ENCODE data around the gene PRDM11. TPM values are rescaled to one million over a fixed set of nuclear protein-coding genes. Genes with fewer than 3 reads are reported as not detected.
"Not testable (repeated sequence)": the region's sequence is repeated elsewhere in the genome, so short reads cannot be mapped to it uniquely, and the experiment has no call there.

Gene PRDM11
- total and polyA plus RNA-seq, 4 donors: 0.64 to 6.9 (median 2.8) TPM

DNA sequence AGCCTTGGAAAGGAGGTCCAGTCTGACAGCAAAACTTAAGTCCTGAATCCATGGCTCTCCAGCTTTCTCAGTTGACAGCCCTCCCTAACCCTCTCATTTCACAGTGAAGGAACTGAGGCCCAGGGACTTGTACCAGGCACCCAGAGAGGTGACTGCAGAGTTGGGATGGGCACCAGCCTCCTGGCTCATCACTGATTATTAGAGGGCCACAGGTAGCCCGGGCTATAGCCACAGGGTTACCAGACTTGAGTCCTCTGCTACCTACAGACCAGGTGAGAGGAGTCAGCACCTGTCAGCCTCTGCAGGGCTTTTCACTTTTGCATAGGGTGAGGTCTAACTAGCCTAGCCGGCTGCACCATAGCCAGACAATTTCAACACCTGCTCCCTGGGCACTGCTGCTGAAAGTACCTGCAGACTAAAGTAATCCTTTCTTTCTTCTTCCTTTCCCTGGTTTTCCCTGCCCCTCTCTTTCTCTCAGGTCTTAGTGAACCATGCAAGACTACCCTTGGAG is 102.1 kb downstream of the PRDM11 start:
- peaks cover 0 to 3% (median 1%) of the 10 kb centered on the region in 4 donors for H3K27me3 ChIP-seq (ENCODE audit: control insufficient read depth in 4 of 4, insufficient read depth in 4 of 4, low read length in 3 of 4)
- 85% methylated on average over 2 of the region's 2 CpGs for WGBS
- TF ChIP-seq NR2F2 (IDR thresholded peaks at IDR 0.05) (no peak), TAF1 (conservative IDR thresholded peaks at IDR 0.05) (no peak), YY1 (IDR thresholded peaks at IDR 0.05) (no peak), GABPA (IDR thresholded peaks at IDR 0.05 in 1 of 2, conservative IDR thresholded peaks at IDR 0.05 in 1 of 2) (no peak), RXRA (IDR thresholded peaks at IDR 0.05) (no peak), JUND (IDR thresholded peaks at IDR 0.05) (no peak), FOXA1 (IDR thresholded peaks at IDR 0.05) (no peak), SP1 (IDR thresholded peaks at IDR 0.05) (no peak), EGR1 (IDR thresholded peaks at IDR 0.05; ENCODE audit: low read depth in 2 of 2) (no peak), FOXA2 (IDR thresholded peaks at IDR 0.05) (no peak), RAD21 (IDR thresholded peaks at IDR 0.05) (no peak)
- TF ChIP-seq, protein P1, sequence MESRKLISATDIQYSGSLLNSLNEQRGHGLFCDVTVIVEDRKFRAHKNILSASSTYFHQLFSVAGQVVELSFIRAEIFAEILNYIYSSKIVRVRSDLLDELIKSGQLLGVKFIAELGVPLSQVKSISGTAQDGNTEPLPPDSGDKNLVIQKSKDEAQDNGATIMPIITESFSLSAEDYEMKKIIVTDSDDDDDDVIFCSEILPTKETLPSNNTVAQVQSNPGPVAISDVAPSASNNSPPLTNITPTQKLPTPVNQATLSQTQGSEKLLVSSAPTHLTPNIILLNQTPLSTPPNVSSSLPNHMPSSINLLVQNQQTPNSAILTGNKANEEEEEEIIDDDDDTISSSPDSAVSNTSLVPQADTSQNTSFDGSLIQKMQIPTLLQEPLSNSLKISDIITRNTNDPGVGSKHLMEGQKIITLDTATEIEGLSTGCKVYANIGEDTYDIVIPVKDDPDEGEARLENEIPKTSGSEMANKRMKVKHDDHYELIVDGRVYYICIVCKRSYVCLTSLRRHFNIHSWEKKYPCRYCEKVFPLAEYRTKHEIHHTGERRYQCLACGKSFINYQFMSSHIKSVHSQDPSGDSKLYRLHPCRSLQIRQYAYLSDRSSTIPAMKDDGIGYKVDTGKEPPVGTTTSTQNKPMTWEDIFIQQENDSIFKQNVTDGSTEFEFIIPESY (IDR thresholded peaks at IDR 0.05): no peak

DNA sequence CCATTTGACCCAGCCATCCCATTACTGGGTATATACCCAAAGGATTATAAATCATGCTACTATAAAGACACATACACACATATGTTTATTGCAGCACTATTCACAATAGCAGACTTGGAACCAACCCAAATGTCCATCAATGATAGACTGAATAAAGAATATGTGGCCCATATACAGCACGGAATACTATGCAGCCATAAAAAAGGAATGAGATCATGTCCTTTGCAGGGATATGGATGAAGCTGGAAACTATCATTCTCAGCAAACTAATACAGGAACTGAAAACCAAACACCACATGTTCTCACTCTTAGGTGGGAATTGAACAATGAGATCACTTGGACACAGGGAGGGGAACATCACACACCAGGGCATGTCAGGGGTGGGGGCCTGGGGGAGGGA is 102.9 kb downstream of the PRDM11 start:
- not testable (repeated sequence) for H3K9ac ChIP-seq (ENCODE audit: low read depth in 1 of 2, low read length in 2 of 2); H3K9me3 ChIP-seq (ENCODE audit: control insufficient read depth in 4 of 4, low read length in 3 of 4); DNase-seq (ENCODE audit: low spot score)

More for the DNA sequence above, 102.1 kb downstream of the PRDM11 start:
- H3K9me3 ChIP-seq (ENCODE audit: control insufficient read depth in 4 of 4, low read length in 3 of 4): no peaks in the 10 kb centered on the region
- H3K4me3 ChIP-seq (ENCODE audit: low read depth in 1 of 3, low read length in 3 of 3): no peak overlapping the region
- no peaks in the 10 kb centered on the region for H3K4me1 ChIP-seq (ENCODE audit: control insufficient read depth in 4 of 4, insufficient read depth in 4 of 4, low read length in 3 of 4)
- no peaks in the 10 kb centered on the region for H3K36me3 ChIP-seq (ENCODE audit: control insufficient read depth in 4 of 4, insufficient read depth in 3 of 4, low read depth in 1 of 4, low read length in 3 of 4)
- H3K27ac ChIP-seq (ENCODE audit: low read depth in 1 of 2, low read length in 2 of 2): no peak overlapping the region
- H3K9ac ChIP-seq (ENCODE audit: low read depth in 1 of 2, low read length in 2 of 2): no peak overlapping the region
- DNase-seq (ENCODE audit: low spot score): no peak

DNA sequence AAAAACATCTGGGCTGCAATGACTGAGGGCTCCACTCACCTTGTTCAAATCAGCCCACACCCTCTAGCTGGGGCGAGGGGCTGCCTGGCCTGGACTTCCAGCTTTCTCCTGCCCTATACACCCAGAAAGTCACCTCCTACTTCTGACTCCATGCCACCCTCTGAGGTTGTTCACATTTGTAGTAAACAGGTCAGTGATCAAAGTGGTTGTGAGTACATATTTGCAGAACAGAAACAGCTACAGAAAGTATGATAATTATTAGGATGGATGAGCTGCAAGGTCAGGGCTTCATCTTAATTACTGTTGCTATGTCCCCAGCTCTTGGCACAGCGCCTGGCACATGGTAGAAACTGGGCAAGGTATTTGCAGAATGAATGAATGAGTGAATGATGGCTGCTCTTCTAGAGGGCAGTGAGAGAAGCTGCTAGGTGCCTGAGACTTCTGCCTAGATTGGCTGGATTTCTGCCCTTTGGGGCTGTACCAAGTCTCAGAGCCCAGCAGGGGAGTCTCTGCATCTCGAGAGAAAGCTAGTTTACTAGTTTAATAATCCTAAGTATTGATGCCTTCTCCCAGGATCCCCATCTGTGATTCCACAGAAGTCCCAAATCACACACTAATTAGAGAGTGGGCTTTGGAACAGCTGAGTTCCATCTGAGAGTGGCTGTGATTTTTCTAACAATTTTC is 103.7 kb downstream of the PRDM11 start:
- no peaks in the 10 kb centered on the region for H3K36me3 ChIP-seq (ENCODE audit: control insufficient read depth in 4 of 4, insufficient read depth in 3 of 4, low read depth in 1 of 4, low read length in 3 of 4)
- H3K4me3 ChIP-seq (ENCODE audit: low read depth in 1 of 3, low read length in 3 of 3): no peak overlapping the region
- peaks cover 0 to 3% (median 1%) of the 10 kb centered on the region in 4 donors for H3K27me3 ChIP-seq (ENCODE audit: control insufficient read depth in 4 of 4, insufficient read depth in 4 of 4, low read length in 3 of 4)
- no peak for DNase-seq (ENCODE audit: low spot score)
- no peak overlapping the region for H3K9ac ChIP-seq (ENCODE audit: low read depth in 1 of 2, low read length in 2 of 2)
- no peaks in the 10 kb centered on the region for H3K4me1 ChIP-seq (ENCODE audit: control insufficient read depth in 4 of 4, insufficient read depth in 4 of 4, low read length in 3 of 4)
- TF ChIP-seq FOXA1 (IDR thresholded peaks at IDR 0.05): no peak
- WGBS: 61% methylated on average over 3 of the region's 3 CpGs
- no peaks in the 10 kb centered on the region for H3K9me3 ChIP-seq (ENCODE audit: control insufficient read depth in 4 of 4, low read length in 3 of 4)
- H3K27ac ChIP-seq (ENCODE audit: low read depth in 1 of 2, low read length in 2 of 2): no peak overlapping the region

More for the DNA sequence above, 102.9 kb downstream of the PRDM11 start:
- not testable (repeated sequence) for H3K27ac ChIP-seq (ENCODE audit: low read depth in 1 of 2, low read length in 2 of 2); H3K4me3 ChIP-seq (ENCODE audit: low read depth in 1 of 3, low read length in 3 of 3); H3K36me3 ChIP-seq (ENCODE audit: control insufficient read depth in 4 of 4, insufficient read depth in 3 of 4, low read depth in 1 of 4, low read length in 3 of 4); H3K27me3 ChIP-seq (ENCODE audit: control insufficient read depth in 4 of 4, insufficient read depth in 4 of 4, low read length in 3 of 4); H3K4me1 ChIP-seq (ENCODE audit: control insufficient read depth in 4 of 4, insufficient read depth in 4 of 4, low read length in 3 of 4)
- 91% methylated on average over 1 of the region's 1 CpG for WGBS

All from liver (tissue), 9 donors.